BE2C (cell line): ENCODE measurements around the gene CA11.

ENCODE experiments used
- DNase-seq: peaks from one replicate; pipeline ENCODE4 v3.0.0-alpha.2; 2020
- H3K27me3 ChIP-seq: fragments of 250-450 bp; sonication (Bioruptor Pico); 2 replicates; pipeline ENCODE4 v1.5.1; 2020; ENCODE audit warnings: mild to moderate bottlenecking
- H3K36me3 ChIP-seq: fragments of 250-450 bp; sonication (Bioruptor Pico); 2 replicates; pipeline ENCODE4 v1.5.1; 2020; ENCODE audit warnings: mild to moderate bottlenecking
- H3K4me1 ChIP-seq: fragments of 250-450 bp; sonication (Bioruptor Pico); 2 replicates; pipeline ENCODE4 v1.5.1; 2020
- H3K4me3 ChIP-seq: 2 replicates; pipeline ENCODE4 v1.5.1; 2011; ENCODE audit warnings: low read depth, low read length
- H3K9me3 ChIP-seq: fragments of 250-450 bp; sonication (Bioruptor Pico); 2 replicates; pipeline ENCODE4 v1.5.1; 2020
- TF ChIP-seq, protein P1 (sequence below): IDR thresholded peaks from 2 replicates; pipeline ENCODE4 v1.5.1; 2012; ENCODE audit warnings: mild to moderate bottlenecking, low read depth, low read length

CA11 gene

DNA sequence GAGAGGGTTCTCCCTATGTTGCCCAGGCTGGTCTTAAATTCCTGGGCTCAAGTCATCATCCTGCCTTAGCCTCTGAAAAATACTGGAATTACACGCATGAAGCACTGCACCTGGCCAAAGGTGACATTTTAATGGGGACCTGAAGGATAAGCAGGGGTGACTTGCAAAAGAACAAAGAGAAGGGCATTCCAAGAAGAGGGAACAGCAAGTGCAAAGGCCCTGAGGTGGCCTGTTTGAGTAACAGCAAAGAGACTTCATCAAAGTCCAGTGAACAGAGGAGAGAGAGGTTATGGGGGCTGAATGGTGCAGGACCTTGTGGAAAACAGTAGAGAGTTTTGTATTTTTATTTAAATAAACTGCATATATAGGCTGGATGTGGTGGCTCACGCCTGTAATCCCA is 4.1 kb downstream of the CA11 start:
- H3K4me3 ChIP-seq, result no peak overlapping the region
- no peaks in the 10 kb centered on the region for H3K27me3 ChIP-seq
- H3K9me3 ChIP-seq, result no peaks in the 10 kb centered on the region
- no peaks in the 10 kb centered on the region for H3K36me3 ChIP-seq
- TF ChIP-seq, protein P1, sequence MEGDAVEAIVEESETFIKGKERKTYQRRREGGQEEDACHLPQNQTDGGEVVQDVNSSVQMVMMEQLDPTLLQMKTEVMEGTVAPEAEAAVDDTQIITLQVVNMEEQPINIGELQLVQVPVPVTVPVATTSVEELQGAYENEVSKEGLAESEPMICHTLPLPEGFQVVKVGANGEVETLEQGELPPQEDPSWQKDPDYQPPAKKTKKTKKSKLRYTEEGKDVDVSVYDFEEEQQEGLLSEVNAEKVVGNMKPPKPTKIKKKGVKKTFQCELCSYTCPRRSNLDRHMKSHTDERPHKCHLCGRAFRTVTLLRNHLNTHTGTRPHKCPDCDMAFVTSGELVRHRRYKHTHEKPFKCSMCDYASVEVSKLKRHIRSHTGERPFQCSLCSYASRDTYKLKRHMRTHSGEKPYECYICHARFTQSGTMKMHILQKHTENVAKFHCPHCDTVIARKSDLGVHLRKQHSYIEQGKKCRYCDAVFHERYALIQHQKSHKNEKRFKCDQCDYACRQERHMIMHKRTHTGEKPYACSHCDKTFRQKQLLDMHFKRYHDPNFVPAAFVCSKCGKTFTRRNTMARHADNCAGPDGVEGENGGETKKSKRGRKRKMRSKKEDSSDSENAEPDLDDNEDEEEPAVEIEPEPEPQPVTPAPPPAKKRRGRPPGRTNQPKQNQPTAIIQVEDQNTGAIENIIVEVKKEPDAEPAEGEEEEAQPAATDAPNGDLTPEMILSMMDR, result no peak
- peaks cover 5% of the 10 kb centered on the region for H3K4me1 ChIP-seq
- no peak for DNase-seq

DNA sequence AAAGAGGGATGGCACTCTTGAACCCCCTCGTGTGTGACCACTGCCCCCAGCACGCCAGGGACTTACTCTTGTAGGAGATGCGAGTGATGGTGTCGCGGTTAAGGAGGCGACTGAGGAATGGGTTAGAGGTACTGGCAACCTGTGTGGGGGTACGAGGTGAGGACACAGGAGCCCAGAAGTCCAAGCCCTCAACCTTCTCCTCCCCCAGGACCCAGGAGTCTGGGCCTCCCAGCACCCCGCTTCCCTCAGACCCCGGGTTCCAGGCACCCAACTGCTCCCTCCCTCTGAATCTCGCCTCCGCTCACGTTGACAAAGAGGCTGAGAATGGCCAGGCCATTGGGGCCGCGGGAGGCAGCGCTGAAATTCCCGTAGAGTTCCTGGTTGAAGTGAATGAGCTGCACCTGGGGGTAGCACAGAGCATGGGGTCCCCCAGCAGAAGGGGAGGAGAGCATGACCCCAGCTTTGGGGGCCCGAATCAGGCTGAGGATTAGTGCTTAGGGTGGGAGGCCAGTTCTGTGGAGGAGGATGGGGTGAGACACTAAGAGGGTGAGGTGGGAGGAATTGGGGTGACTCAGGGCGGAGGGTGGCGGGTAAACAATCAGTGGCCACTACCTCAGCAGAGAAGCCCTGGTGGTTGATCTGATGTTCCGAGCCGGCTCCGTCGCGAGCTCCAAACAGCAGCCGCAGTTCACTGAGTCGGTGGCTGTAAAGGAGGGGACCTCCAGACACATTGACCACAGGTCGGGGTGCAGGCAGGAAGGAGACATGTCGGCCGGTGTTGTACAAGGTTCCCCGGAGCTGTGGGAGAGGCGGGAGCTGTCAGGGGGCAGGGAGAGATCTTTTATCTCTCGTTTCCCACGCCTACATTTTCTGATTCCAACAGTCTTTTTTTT is 6.3 kb downstream of the CA11 start:
- peaks cover 10% of the 10 kb centered on the region for H3K4me1 ChIP-seq
- no peak for DNase-seq
- H3K9me3 ChIP-seq, result no peaks in the 10 kb centered on the region
- TF ChIP-seq, protein P1, result no peak
- no peaks in the 10 kb centered on the region for H3K27me3 ChIP-seq
- H3K4me3 ChIP-seq, result no peak overlapping the region
- no peaks in the 10 kb centered on the region for H3K36me3 ChIP-seq

DNA sequence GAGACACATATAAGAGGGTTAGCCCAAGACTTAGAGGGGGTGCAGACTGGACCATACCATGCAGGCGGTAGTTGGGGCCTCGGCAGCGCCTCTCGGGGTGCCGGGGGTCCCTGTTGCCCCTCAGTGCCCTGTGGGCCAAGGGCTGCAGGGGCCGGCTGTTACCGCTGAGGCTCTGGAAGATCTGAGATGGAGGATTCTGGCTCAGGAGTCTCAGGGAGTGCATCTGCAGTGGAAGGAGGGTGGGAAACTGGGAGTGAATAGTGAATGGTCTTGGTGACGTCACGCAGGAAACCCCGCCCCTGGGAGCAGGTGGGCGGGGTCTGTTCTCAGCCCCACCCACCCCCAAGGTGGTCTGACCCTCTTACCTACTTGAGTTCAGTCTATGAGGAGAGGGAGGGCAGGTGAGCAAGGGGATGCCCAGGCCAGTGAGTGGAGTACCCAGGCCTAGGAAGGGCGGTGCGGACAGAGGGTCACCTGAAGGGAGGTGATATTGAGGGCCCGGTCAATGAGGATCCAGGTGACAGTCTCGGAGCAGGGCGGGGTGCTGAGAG is 7.1 kb downstream of the CA11 start:
- peak; percentile 29 for DNase-seq
- Histone ChIP-seq H3K4me3 (no peak overlapping the region), H3K36me3 (no peaks in the 10 kb centered on the region), H3K9me3 (no peaks in the 10 kb centered on the region), H3K4me1 (peaks cover 16% of the 10 kb centered on the region), H3K27me3 (no peaks in the 10 kb centered on the region)
- TF ChIP-seq, protein P1, result no peak

DNA sequence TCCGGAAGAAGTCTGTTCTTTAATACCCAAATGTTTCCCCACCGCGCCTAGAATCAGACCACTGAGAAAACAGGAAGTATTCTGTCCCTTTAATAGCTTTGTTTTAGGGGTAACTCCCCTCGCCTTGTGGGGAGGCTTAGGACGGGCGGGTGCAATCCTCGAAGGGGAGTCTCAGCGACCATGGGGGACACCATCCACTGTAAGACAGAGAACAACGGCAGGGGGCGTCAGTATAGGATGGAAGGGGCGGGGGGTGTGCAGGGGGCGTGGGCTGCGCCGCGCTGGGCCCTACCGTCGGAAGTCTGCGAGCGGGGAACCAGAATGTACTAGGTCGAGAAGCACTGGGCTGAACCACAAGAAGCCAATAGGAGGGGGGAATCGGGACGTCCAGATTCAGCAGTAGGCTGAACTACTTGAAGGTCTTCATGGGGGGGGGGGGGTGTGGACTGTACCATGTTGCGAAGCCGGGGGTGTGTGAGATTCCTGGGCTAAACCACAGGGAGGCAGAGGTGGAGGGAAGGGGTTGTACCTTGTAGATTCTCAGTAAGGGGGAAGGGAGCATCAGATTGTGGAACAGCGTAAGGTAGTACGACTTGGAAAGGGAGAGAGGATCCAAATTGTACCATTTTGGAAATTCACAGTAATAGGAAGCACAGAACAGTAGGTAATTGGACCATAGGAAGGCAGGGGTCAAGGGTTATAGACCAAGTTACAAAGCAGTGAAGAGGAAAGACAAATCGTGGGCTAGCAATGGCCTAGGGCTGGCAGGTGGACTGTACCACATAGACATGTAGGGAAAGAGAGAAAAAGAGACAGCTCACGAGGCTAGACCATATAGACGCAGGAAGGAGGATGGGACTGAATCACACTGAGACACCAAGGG is 7.8 kb downstream of the CA11 start:
- no peaks in the 10 kb centered on the region for H3K36me3 ChIP-seq
- peaks cover 22% of the 10 kb centered on the region for H3K4me1 ChIP-seq
- no peaks in the 10 kb centered on the region for H3K27me3 ChIP-seq
- TF ChIP-seq, protein P1, result peak; percentile 11; the same call in 1 of the 2 replicates
- H3K9me3 ChIP-seq, result no peaks in the 10 kb centered on the region
- peak; percentile 83 for DNase-seq
- H3K4me3 ChIP-seq, result peak overlapping the region; percentile 29

DNA sequence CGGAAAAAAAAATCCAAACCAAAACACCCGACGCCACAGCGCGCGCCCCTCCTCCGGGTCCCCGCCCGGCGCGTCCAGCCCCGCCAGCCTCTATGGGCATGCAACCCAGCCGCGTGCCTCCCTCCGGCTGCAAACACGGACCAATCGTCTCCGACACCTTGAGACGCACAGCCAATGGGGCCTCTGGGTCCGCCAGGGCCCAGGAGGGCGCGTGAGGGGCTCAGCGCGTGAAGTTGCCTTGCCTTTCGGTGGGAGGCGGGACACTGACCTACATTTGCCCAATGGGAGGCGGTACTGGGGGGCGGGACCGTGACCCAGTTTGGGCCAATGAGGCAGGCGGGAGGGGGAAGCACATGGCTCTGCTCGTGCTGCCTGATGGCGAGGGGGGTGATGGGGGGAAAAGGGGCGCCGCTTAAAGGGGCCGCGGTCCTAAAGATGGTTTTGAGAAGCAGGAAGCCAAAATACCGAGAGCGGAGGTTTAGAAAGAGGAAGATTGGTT is 8.5 kb downstream of the CA11 start:
- H3K4me3 ChIP-seq, result peak overlapping the region; percentile 65
- TF ChIP-seq, protein P1, result no peak
- no peaks in the 10 kb centered on the region for H3K9me3 ChIP-seq
- peaks cover 22% of the 10 kb centered on the region for H3K4me1 ChIP-seq
- no peaks in the 10 kb centered on the region for H3K36me3 ChIP-seq
- H3K27me3 ChIP-seq, result no peaks in the 10 kb centered on the region
- DNase-seq, result peak; percentile 99
